K562 (cell line): ENCODE results near the gene KPNA1. TPM values are rescaled to one million over a fixed set of nuclear protein-coding genes. Genes with fewer than 3 reads are reported as not detected.

ENCODE experiments used
- HLTF ChIP-seq: fragments of 450-650 bp; IDR thresholded peaks from 2 replicates; pipeline ENCODE4 v1.6.1; 2016
- KDM1A ChIP-seq, 2 experiments: fragments of 450-650 bp; IDR thresholded peaks; 2 replicates each; pipeline ENCODE4 v1.6.1; 2016; ENCODE audit warnings: mild to moderate bottlenecking in 2 of 2
- MECOM ChIP-seq: fragments of 250-450 bp; sonication (Bioruptor Pico); IDR thresholded peaks from 2 replicates; pipeline ENCODE4 v1.8.0; 2022; ENCODE audit warnings: inconsistent platforms
- MEF2A ChIP-seq: IDR thresholded peaks from 2 replicates; pipeline ENCODE4 v1.6.1; 2011; ENCODE audit warnings: low read depth, mild to moderate bottlenecking, low read length, moderate library complexity; ENCODE audit not compliant: control insufficient read depth
- PHF20 ChIP-seq: fragments of 450-650 bp; IDR thresholded peaks from 2 replicates; pipeline ENCODE4 v1.6.1; 2018; ENCODE audit not compliant: partially characterized antibody
- POLR2AphosphoS5 ChIP-seq: IDR thresholded peaks from 2 replicates; pipeline ENCODE4 v1.6.1; 2011; ENCODE audit warnings: mild to moderate bottlenecking, low read depth, low read length, moderate library complexity; ENCODE audit not compliant: control insufficient read depth, insufficient read depth
- SMARCC2 ChIP-seq: fragments of 450-650 bp; IDR thresholded peaks from 2 replicates; pipeline ENCODE4 v1.6.1; 2017; ENCODE audit warnings: antibody characterized with exemption, moderate library complexity, mild to moderate bottlenecking, low read depth
- SRSF1 ChIP-seq: fragments of 200-400 bp; formaldehyde crosslinking; IDR thresholded peaks from 2 replicates; pipeline ENCODE4 v1.6.1; 2017; ENCODE audit warnings: mild to moderate bottlenecking, low read depth, low read length, moderate library complexity
- YY1 ChIP-seq, 3 experiments: IDR thresholded peaks; 2 replicates each; pipeline ENCODE4 v1.6.1; 2011; ENCODE audit warnings: low read length in 2 of 3, mild to moderate bottlenecking in 2 of 3, moderate library complexity in 2 of 3, borderline replicate concordance in 1 of 3, control low read depth in 1 of 3, low read depth in 1 of 3; ENCODE audit not compliant: insufficient read depth in 3 of 3, insufficient replicate concordance in 2 of 3, control insufficient read depth in 1 of 3, insufficient read length in 1 of 3; ENCODE audit errors: extremely low read depth in 1 of 3
- ZFP1 ChIP-seq: fragments of 450-650 bp; formaldehyde crosslinking; IDR thresholded peaks from 2 replicates; pipeline ENCODE4 v1.4.0; 2020; ENCODE audit warnings: mild to moderate bottlenecking, mixed read lengths
- ZNF668 ChIP-seq: fragments of 250-450 bp; sonication (Bioruptor Pico); IDR thresholded peaks from 2 replicates; pipeline ENCODE4 v1.8.0; 2022; ENCODE audit warnings: mild to moderate bottlenecking, inconsistent platforms
- polyA plus RNA-seq, 8 experiments: library from polyadenylated mRNA; depleted of rRNA in 4 of 8; stranded (reverse) in 5 of 8; unstranded in 3 of 8; fragments of >200 nt; fragmentation: Nextera tagmentation in 2 of 8; fragmentation: Illumina TruSeq in 1 of 8; extraction: Ambion mirVana in 2 of 8; extraction: Trizol in 1 of 8; gene quantifications; 2 replicates each; pipeline versions ENCODE4 v1.2.1 to v1.2.3, GENCODE V29; 2011 to 2014; ENCODE audit warnings: inconsistent platforms in 1 of 8, missing spikeins in 1 of 8
- total RNA-seq, 7 experiments: library from RNA; depleted of rRNA in 6 of 7; stranded (reverse); fragments of >200 nt in 6 of 7; fragmentation: Illumina TruSeq in 2 of 7; extraction: Trizol in 2 of 7; gene quantifications; 2 replicates each; pipeline versions ENCODE4 v1.2.1 to v1.2.3, GENCODE V29; 2011 to 2021; ENCODE audit warnings: low replicate concordance in 1 of 7
- TF ChIP-seq, protein P1 (sequence below): fragments of 450-650 bp; IDR thresholded peaks from 2 replicates; pipeline ENCODE4 v1.6.1; 2018; ENCODE audit warnings: mild to moderate bottlenecking, low read depth; ENCODE audit not compliant: partially characterized antibody
- TF ChIP-seq, protein P2 (sequence below): fragments of 150-350 bp; IDR thresholded peaks from 2 replicates; pipeline ENCODE4 v1.6.1; 2014; ENCODE audit warnings: low read depth, mild to moderate bottlenecking, low read length, borderline replicate concordance
- TF ChIP-seq, protein P3 (sequence below): fragments of 450-650 bp; formaldehyde crosslinking; IDR thresholded peaks from 2 replicates; pipeline ENCODE4 v1.4.0; 2020; ENCODE audit warnings: mild to moderate bottlenecking, moderate library complexity
- TF ChIP-seq, protein P4 (sequence below): IDR thresholded peaks from 2 replicates; pipeline ENCODE4 v1.6.1; 2014; ENCODE audit warnings: antibody characterized with exemption

KPNA1 gene
- total and polyA plus RNA-seq, 9 of the 15 experiments (the other 6 are each of a cell fraction or from before 2014, with no cell fraction given): 9.3 to 53.8 (median 33.5) TPM

DNA sequence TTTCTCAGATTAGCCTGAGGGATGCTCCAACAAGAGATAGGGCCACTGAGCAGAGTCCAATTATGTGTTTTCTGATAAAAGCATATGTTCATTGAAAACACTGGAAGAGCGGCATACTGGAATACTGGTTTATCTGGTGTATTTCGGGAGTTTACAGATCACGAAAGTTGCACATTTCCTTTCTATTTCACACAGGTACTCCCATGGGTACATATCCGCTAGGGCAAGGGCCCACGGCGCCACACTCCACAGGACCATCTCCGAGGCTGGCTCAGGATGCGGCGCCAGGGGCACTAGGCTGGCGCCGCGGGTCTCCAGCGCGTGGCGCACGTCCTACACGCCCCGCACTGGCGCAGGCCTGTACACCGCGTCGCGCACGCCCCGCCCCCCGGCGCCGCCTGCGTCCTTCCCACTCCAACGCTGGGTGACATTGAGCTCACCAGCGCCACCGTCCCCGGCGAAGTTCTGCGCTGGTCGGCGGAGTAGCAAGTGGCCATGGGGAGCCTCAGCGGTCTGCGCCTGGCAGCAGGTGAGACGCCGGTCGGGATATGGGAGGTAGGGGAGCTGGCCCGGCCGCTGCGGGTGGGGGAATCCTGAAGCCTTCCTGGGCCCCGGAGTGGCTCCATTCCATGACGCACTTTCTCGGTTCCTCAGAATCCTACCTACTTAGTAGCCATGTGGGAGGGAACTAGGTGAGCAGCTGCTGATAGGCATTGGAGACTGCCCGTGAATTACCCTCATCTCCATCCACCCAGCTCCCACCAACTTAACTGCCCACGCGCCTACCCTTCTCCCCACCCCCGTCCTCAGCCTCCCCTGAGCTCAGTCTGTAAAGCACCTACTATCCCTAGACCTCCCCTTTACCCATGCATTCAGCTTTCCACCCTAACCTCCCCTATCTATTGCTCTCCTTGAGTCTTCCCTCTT is 130.7 kb downstream of the KPNA1 start, which contains the start of gene FAM162A (continued):
- peak in 2 of 3 experiments; percentile 73 to 78 for TF ChIP-seq YY1 (IDR thresholded peaks at IDR 0.05; ENCODE audit: borderline replicate concordance in 1 of 3, control insufficient read depth in 1 of 3, extremely low read depth in 1 of 3, insufficient read depth in 3 of 3, insufficient read length in 1 of 3, insufficient replicate concordance in 2 of 3, low read depth in 1 of 3, low read length in 2 of 3)
- TF ChIP-seq SRSF1: no peak
- peak; percentile 55 for TF ChIP-seq PHF20
- TF ChIP-seq POLR2AphosphoS5: peak; percentile 51; the same call in 1 of the 2 replicates
- TF ChIP-seq MEF2A: no peak
- TF ChIP-seq KDM1A (IDR thresholded peaks at IDR 0.05): peak in 1 of 2 experiments; percentile 14; a peak in 1 of 4 replicates
- TF ChIP-seq, protein P1, sequence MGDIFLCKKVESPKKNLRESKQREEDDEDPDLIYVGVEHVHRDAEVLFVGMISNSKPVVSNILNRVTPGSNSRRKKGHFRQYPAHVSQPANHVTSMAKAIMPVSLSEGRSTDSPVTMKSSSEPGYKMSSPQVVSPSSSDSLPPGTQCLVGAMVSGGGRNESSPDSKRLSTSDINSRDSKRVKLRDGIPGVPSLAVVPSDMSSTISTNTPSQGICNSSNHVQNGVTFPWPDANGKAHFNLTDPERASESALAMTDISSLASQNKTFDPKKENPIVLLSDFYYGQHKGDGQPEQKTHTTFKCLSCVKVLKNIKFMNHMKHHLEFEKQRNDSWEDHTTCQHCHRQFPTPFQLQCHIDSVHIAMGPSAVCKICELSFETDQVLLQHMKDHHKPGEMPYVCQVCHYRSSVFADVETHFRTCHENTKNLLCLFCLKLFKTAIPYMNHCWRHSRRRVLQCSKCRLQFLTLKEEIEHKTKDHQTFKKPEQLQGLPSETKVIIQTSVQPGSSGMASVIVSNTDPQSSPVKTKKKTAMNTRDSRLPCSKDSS: no peak
- TF ChIP-seq ZNF668 (CRISPR knock-in tag): no peak
- no peak for TF ChIP-seq HLTF
- TF ChIP-seq ZFP1 (CRISPR knock-in tag): no peak
- TF ChIP-seq, protein P2, sequence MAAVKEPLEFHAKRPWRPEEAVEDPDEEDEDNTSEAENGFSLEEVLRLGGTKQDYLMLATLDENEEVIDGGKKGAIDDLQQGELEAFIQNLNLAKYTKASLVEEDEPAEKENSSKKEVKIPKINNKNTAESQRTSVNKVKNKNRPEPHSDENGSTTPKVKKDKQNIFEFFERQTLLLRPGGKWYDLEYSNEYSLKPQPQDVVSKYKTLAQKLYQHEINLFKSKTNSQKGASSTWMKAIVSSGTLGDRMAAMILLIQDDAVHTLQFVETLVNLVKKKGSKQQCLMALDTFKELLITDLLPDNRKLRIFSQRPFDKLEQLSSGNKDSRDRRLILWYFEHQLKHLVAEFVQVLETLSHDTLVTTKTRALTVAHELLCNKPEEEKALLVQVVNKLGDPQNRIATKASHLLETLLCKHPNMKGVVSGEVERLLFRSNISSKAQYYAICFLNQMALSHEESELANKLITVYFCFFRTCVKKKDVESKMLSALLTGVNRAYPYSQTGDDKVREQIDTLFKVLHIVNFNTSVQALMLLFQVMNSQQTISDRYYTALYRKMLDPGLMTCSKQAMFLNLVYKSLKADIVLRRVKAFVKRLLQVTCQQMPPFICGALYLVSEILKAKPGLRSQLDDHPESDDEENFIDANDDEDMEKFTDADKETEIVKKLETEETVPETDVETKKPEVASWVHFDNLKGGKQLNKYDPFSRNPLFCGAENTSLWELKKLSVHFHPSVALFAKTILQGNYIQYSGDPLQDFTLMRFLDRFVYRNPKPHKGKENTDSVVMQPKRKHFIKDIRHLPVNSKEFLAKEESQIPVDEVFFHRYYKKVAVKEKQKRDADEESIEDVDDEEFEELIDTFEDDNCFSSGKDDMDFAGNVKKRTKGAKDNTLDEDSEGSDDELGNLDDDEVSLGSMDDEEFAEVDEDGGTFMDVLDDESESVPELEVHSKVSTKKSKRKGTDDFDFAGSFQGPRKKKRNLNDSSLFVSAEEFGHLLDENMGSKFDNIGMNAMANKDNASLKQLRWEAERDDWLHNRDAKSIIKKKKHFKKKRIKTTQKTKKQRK: no peak
- TF ChIP-seq, protein P3, sequence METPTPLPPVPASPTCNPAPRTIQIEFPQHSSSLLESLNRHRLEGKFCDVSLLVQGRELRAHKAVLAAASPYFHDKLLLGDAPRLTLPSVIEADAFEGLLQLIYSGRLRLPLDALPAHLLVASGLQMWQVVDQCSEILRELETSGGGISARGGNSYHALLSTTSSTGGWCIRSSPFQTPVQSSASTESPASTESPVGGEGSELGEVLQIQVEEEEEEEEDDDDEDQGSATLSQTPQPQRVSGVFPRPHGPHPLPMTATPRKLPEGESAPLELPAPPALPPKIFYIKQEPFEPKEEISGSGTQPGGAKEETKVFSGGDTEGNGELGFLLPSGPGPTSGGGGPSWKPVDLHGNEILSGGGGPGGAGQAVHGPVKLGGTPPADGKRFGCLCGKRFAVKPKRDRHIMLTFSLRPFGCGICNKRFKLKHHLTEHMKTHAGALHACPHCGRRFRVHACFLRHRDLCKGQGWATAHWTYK (CRISPR knock-in tag): no peak
- TF ChIP-seq MECOM: no peak
- TF ChIP-seq SMARCC2: no peak
- TF ChIP-seq, protein P4, sequence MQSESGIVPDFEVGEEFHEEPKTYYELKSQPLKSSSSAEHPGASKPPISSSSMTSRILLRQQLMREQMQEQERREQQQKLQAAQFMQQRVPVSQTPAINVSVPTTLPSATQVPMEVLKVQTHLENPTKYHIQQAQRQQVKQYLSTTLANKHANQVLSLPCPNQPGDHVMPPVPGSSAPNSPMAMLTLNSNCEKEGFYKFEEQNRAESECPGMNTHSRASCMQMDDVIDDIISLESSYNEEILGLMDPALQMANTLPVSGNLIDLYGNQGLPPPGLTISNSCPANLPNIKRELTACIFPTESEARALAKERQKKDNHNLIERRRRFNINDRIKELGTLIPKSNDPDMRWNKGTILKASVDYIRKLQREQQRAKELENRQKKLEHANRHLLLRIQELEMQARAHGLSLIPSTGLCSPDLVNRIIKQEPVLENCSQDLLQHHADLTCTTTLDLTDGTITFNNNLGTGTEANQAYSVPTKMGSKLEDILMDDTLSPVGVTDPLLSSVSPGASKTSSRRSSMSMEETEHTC: no peak
